GM19099 (cell line): ENCODE results near the gene GAPDH.

ENCODE experiments used
- POLR2A ChIP-seq: IDR thresholded peaks from 3 replicates; pipeline ENCODE4 v1.6.1; 2011; ENCODE audit warnings: low read depth; ENCODE audit not compliant: insufficient read length; ENCODE audit errors: extremely low read depth

Gene GAPDH

DNA sequence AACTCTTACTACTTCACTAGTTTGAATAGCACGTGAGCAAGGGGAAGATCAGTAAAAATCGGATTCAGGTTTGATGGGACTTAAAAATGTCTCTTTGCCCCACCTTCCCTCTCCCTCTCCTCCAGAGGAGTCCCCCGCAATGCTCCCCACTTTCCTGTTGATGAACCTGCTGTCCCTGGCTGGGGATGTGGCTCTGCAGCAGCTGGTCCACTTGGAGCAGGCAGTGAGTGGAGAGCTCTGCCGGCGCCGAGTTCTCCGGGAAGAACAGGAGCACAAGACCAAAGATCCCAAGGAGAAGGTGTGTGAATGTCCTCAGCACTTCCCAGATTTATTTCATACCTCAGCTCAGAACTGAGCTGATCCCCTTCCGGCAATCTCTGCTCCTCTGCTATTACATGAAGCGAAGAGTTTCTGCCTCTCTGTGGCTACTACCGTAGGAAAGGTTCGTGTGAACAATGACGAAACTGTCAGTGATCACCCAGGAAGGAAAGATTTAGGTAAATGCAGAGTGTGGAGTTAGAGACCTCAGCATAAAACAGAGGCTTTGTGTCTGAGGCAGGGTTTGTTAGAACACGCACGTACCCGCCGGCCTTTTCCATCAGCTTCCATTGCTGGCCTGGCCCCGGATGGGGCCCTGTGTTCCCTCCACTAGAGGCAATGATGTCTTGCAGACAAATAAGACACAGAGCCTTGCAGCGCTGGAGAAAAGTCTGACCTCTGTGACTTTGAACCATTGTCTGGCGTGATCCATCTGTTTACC is 7.4 kb upstream of the GAPDH start:
- no peak for TF ChIP-seq POLR2A

- TF ChIP-seq POLR2A = no peak
These were observed 6.6 kb upstream of the GAPDH start for GRCh38 chr12:6527711-6528110.

GRCh38 chr12:6528539-6529235 is 5.6 kb upstream of the GAPDH start:
- TF ChIP-seq POLR2A = no peak

DNA sequence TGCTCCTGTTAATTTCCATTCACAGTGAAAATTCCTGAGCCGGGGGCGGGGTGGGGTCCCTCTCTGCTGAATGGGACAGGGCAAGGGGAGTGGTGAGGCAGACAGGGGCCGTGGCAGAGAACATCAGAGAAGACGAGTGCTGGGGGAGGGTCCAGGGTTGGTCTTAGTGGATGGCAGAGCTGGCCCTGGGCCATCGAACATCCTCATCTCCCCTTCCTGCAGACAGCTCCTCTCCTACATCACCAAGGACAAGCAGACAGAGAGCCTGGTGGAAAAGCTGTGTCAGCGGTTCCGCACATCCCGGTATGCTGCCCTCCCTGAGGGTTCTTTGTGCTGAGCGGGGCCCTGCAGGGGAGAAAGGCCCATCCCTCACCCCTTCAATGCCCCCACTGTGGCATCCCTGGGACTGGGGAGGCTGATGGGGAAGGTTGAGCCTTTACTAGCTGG is 5.0 kb upstream of the GAPDH start:
- no peak for TF ChIP-seq POLR2A

- no peak for TF ChIP-seq POLR2A
These were observed 3.6 kb upstream of the GAPDH start for GRCh38 chr12:6530576-6531260.

- TF ChIP-seq POLR2A = peak; percentile 23
These were observed 2.0 kb upstream of the GAPDH start for GRCh38 chr12:6532051-6532926.

DNA sequence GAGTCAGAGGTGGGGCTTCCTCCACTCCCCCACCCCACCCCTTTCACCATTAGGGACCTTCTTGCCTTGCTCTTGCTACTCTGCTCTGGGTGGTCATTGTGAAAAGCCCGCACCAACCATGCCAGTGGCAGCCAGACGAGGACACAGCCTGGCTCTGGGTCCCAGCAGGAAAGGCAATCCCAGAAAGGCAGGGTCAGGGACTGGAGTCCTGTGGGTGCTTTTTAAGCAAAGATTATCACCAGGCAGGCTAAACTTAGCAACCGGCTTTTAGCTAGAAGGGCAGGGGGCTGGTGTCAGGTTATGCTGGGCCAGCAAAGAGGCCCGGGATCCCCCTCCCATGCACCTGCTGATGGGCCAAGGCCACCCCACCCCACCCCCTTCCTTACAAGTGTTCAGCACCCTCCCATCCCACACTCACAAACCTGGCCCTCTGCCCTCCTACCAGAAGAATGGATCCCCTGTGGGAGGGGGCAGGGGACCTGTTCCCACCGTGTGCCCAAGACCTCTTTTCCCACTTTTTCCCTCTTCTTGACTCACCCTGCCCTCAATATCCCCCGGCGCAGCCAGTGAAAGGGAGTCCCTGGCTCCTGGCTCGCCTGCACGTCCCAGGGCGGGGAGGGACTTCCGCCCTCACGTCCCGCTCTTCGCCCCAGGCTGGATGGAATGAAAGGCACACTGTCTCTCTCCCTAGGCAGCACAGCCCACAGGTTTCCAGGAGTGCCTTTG is 1.2 kb upstream of the GAPDH start:
- TF ChIP-seq POLR2A = peak; percentile 37

GRCh38 chr12:6533653-6533922 is 729 bp upstream of the GAPDH start:
- peak; percentile 4 for TF ChIP-seq POLR2A

DNA sequence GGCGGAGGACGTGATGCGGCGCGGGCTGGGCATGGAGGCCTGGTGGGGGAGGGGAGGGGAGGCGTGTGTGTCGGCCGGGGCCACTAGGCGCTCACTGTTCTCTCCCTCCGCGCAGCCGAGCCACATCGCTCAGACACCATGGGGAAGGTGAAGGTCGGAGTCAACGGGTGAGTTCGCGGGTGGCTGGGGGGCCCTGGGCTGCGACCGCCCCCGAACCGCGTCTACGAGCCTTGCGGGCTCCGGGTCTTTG is 303 bp downstream of the GAPDH start:
- TF ChIP-seq POLR2A = no peak

DNA sequence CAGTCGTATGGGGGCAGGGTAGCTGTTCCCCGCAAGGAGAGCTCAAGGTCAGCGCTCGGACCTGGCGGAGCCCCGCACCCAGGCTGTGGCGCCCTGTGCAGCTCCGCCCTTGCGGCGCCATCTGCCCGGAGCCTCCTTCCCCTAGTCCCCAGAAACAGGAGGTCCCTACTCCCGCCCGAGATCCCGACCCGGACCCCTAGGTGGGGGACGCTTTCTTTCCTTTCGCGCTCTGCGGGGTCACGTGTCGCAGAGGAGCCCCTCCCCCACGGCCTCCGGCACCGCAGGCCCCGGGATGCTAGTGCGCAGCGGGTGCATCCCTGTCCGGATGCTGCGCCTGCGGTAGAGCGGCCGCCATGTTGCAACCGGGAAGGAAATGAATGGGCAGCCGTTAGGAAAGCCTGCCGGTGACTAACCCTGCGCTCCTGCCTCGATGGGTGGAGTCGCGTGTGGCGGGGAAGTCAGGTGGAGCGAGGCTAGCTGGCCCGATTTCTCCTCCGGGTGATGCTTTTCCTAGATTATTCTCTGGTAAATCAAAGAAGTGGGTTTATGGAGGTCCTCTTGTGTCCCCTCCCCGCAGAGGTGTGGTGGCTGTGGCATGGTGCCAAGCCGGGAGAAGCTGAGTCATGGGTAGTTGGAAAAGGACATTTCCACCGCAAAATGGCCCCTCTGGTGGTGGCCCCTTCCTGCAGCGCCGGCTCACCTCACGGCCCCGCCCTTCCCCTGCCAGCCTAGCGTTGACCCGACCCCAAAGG is 804 bp downstream of the GAPDH start:
- peak; percentile 28 for TF ChIP-seq POLR2A

GRCh38 chr12:6535697-6535946 is 1.3 kb downstream of the GAPDH start:
- TF ChIP-seq POLR2A = no peak

- no peak for TF ChIP-seq POLR2A
These were observed 1.9 kb downstream of the GAPDH start for GRCh38 chr12:6535960-6536847.

- peak; percentile 19 for TF ChIP-seq POLR2A
These were observed 2.7 kb downstream of the GAPDH start for GRCh38 chr12:6536894-6537579.
